DOHH2 (cell line): ENCODE results near the gene MARCHF3.

Experiments used
- H3F3A ChIP-seq: fragments of 200-600 bp; sonication (generic), shearing (Covaris generic); 2 replicates; pipeline ENCODE4 v1.6.0; 2016; ENCODE audit warnings: antibody characterized with exemption, mild to moderate bottlenecking; ENCODE audit not compliant: control insufficient read depth, insufficient read depth
- H3K27ac ChIP-seq: fragments of 200-600 bp; sonication (generic); 2 replicates; pipeline ENCODE4 v1.5.1; 2014; ENCODE audit warnings: low read depth, mild to moderate bottlenecking, low read length, moderate library complexity
- H3K27me3 ChIP-seq: fragments of 200-600 bp; sonication (generic); 2 replicates; pipeline ENCODE4 v1.6.1; 2014; ENCODE audit warnings: mild to moderate bottlenecking, low read length, mixed read lengths; ENCODE audit not compliant: control insufficient read depth
- H3K36me3 ChIP-seq: fragments of 200-600 bp; sonication (generic); 2 replicates; pipeline ENCODE4 v1.6.1; 2014; ENCODE audit warnings: mild to moderate bottlenecking, low read length, moderate library complexity, mixed read lengths; ENCODE audit not compliant: control insufficient read depth
- H3K4me1 ChIP-seq: fragments of 200-600 bp; sonication (generic); 2 replicates; pipeline ENCODE4 v1.6.1; 2014; ENCODE audit warnings: mild to moderate bottlenecking, low read length, mixed read lengths; ENCODE audit not compliant: control insufficient read depth
- H3K4me2 ChIP-seq: fragments of 200-600 bp; sonication (generic); 2 replicates; pipeline ENCODE4 v1.6.0; 2014; ENCODE audit warnings: mild to moderate bottlenecking, low read length, moderate library complexity
- H3K4me3 ChIP-seq: fragments of 200-600 bp; sonication (generic); 2 replicates; pipeline ENCODE4 v1.5.1; 2014; ENCODE audit warnings: mild to moderate bottlenecking, low read length, mixed read lengths
- H3K79me2 ChIP-seq: fragments of 200-600 bp; sonication (generic); 2 replicates; pipeline ENCODE4 v1.6.1; 2014; ENCODE audit warnings: mild to moderate bottlenecking, low read length, mixed read lengths; ENCODE audit not compliant: control insufficient read depth
- H3K9me2 ChIP-seq: fragments of 200-600 bp; sonication (generic); replicated peaks from 2 replicates; pipeline ENCODE4 v1.6.1; 2014; ENCODE audit warnings: mild to moderate bottlenecking, low read length, mixed read lengths; ENCODE audit not compliant: control insufficient read depth
- H3K9me3 ChIP-seq: fragments of 200-600 bp; sonication (generic); 2 replicates; pipeline ENCODE4 v1.6.1; 2014; ENCODE audit warnings: antibody characterized with exemption, low read length, mixed read lengths; ENCODE audit not compliant: control insufficient read depth, insufficient read depth
- H4K20me1 ChIP-seq: fragments of 200-600 bp; sonication (generic); 2 replicates; pipeline ENCODE4 v1.6.0; 2014; ENCODE audit warnings: low read depth, mild to moderate bottlenecking, antibody characterized with exemption, low read length, moderate library complexity; ENCODE audit not compliant: control insufficient read depth, insufficient read depth
- CTCF ChIP-seq: fragments of 200-600 bp; sonication (generic); IDR thresholded peaks from one replicate; pipeline ENCODE4 v1.5.1; 2014; ENCODE audit warnings: antibody characterized with exemption, mild to moderate bottlenecking, low read depth, low read length; ENCODE audit not compliant: poor library complexity, severe bottlenecking
- EZH2phosphoT487 ChIP-seq: fragments of 200-600 bp; sonication (generic); IDR thresholded peaks from 2 replicates; pipeline ENCODE4 v1.6.1; 2017; ENCODE audit warnings: borderline replicate concordance, mild to moderate bottlenecking, antibody characterized with exemption, low read length, moderate library complexity, mixed read lengths

The MARCHF3 gene

GRCh38 chr5:126959188-126959587 lies 71.2 kb downstream of the MARCHF3 start:
- Histone ChIP-seq H3K4me3 (no peak overlapping the region), H3K4me2 (no peak overlapping the region), H3K36me3 (no peaks in the 10 kb centered on the region), H3F3A (no peaks in the 10 kb centered on the region), H4K20me1 (no peaks in the 10 kb centered on the region), H3K27me3 (no peaks in the 10 kb centered on the region), H3K79me2 (no peaks in the 10 kb centered on the region), H3K9me2 (no peaks in the 10 kb centered on the region), H3K4me1 (peaks cover 30% of the 10 kb centered on the region), H3K9me3 (no peaks in the 10 kb centered on the region), H3K27ac (no peak overlapping the region)
- TF ChIP-seq CTCF (no peak), EZH2phosphoT487 (no peak)

- Histone ChIP-seq H3K4me1 (peaks cover 13% of the 10 kb centered on the region), H3F3A (no peaks in the 10 kb centered on the region), H3K36me3 (no peaks in the 10 kb centered on the region), H3K9me2 (no peaks in the 10 kb centered on the region), H3K4me2 (no peak overlapping the region), H3K9me3 (no peaks in the 10 kb centered on the region), H4K20me1 (no peaks in the 10 kb centered on the region), H3K27me3 (no peaks in the 10 kb centered on the region), H3K27ac (no peak overlapping the region), H3K4me3 (no peak overlapping the region), H3K79me2 (no peaks in the 10 kb centered on the region)
- TF ChIP-seq CTCF, result no peak
- TF ChIP-seq EZH2phosphoT487, result no peak
Measured at GRCh38 chr5:126956991-126957390, 73.4 kb downstream of the MARCHF3 start.

- no peaks in the 10 kb centered on the region for H3K9me2 ChIP-seq
- H3K27me3 ChIP-seq, result no peaks in the 10 kb centered on the region
- H3K9me3 ChIP-seq, result no peaks in the 10 kb centered on the region
- H3K79me2 ChIP-seq, result no peaks in the 10 kb centered on the region
- no peaks in the 10 kb centered on the region for H3K4me1 ChIP-seq
- no peak overlapping the region for H3K4me2 ChIP-seq
- H3K36me3 ChIP-seq, result no peaks in the 10 kb centered on the region
- no peaks in the 10 kb centered on the region for H3F3A ChIP-seq
- H3K27ac ChIP-seq, result no peak overlapping the region
- no peaks in the 10 kb centered on the region for H4K20me1 ChIP-seq
- TF ChIP-seq EZH2phosphoT487 (no peak), CTCF (no peak)
- no peak overlapping the region for H3K4me3 ChIP-seq
Measured at GRCh38 chr5:126954981-126955380, 75.4 kb downstream of the MARCHF3 start.

GRCh38 chr5:126953640-126954039 lies 76.7 kb downstream of the MARCHF3 start:
- no peaks in the 10 kb centered on the region for H3F3A ChIP-seq
- no peaks in the 10 kb centered on the region for H4K20me1 ChIP-seq
- no peaks in the 10 kb centered on the region for H3K9me2 ChIP-seq
- no peak overlapping the region for H3K4me2 ChIP-seq
- no peaks in the 10 kb centered on the region for H3K9me3 ChIP-seq
- H3K4me3 ChIP-seq, result no peak overlapping the region
- H3K27ac ChIP-seq, result no peak overlapping the region
- H3K79me2 ChIP-seq, result no peaks in the 10 kb centered on the region
- TF ChIP-seq EZH2phosphoT487 (no peak), CTCF (no peak)
- H3K27me3 ChIP-seq, result no peaks in the 10 kb centered on the region
- H3K36me3 ChIP-seq, result no peaks in the 10 kb centered on the region
- H3K4me1 ChIP-seq, result no peaks in the 10 kb centered on the region
